GM06990 (cell line): ENCODE results near the gene CTAGE1.

Experiments
- DNase-seq: peaks from one replicate; pipeline ENCODE4 v3.0.0-alpha.2; 2011; ENCODE audit not compliant: insufficient read length; ENCODE audit errors: extremely low read depth
- H3K27me3 ChIP-seq: replicated peaks from 2 replicates; pipeline ENCODE4 v1.6.0; 2011; ENCODE audit warnings: low read length; ENCODE audit not compliant: control insufficient read depth, insufficient read depth
- H3K36me3 ChIP-seq: 2 replicates; pipeline ENCODE4 v1.5.1; 2011; ENCODE audit warnings: low read length; ENCODE audit not compliant: control insufficient read depth, insufficient read depth
- H3K4me3 ChIP-seq: replicated peaks from 2 replicates; pipeline ENCODE4 v1.5.1; 2011; ENCODE audit warnings: low read depth, mild to moderate bottlenecking, control low read depth, low read length
- CTCF ChIP-seq: IDR thresholded peaks from 2 replicates; pipeline ENCODE4 v1.5.1; 2011; ENCODE audit warnings: low read length, control low read depth, mild to moderate bottlenecking, inconsistent platforms; ENCODE audit not compliant: insufficient read depth, poor library complexity, severe bottlenecking

CTAGE1 gene

GRCh38 chr18:22433956-22434355 is 16.2 kb upstream of the CTAGE1 start:
- TF ChIP-seq CTCF, result no peak
- H3K27me3 ChIP-seq, result no peaks in the 10 kb centered on the region; the same call in 1 of the 2 replicates
- no peaks in the 10 kb centered on the region for H3K36me3 ChIP-seq
- no peak for DNase-seq
- H3K4me3 ChIP-seq, result no peak overlapping the region

- TF ChIP-seq CTCF, result no peak
- Histone ChIP-seq H3K4me3 (no peak overlapping the region), H3K36me3 (no peaks in the 10 kb centered on the region), H3K27me3 (no peaks in the 10 kb centered on the region; the same call in 1 of the 2 replicates)
- DNase-seq, result no peak
Measured at GRCh38 chr18:22432657-22433137, 15.0 kb upstream of the CTAGE1 start.

DNA sequence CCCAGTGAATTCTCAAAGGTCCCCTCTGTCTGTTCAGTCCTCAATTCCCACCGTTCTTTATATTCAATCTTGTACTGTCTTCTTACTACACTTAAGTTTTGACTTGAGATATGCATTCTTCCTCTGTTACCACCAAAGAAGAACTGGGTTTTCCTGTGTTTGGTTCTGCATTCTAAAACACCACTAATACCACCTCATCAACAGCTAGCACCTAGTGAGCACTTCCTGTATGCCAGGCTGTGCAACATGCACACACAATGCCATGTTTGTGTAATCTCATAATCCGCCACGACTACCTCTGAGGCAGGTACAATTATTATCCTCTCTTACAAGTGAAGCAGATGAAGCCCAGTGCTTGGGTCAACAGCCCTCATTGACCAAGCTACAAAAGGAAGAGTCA is 11.8 kb upstream of the CTAGE1 start:
- DNase-seq, result no peak
- H3K4me3 ChIP-seq, result no peak overlapping the region
- no peak for TF ChIP-seq CTCF
- H3K27me3 ChIP-seq, result no peaks in the 10 kb centered on the region; the same call in 1 of the 2 replicates
- no peaks in the 10 kb centered on the region for H3K36me3 ChIP-seq

- no peaks in the 10 kb centered on the region; the same call in 1 of the 2 replicates for H3K27me3 ChIP-seq
Measured at GRCh38 chr18:22428672-22429071, 11.0 kb upstream of the CTAGE1 start.

DNA sequence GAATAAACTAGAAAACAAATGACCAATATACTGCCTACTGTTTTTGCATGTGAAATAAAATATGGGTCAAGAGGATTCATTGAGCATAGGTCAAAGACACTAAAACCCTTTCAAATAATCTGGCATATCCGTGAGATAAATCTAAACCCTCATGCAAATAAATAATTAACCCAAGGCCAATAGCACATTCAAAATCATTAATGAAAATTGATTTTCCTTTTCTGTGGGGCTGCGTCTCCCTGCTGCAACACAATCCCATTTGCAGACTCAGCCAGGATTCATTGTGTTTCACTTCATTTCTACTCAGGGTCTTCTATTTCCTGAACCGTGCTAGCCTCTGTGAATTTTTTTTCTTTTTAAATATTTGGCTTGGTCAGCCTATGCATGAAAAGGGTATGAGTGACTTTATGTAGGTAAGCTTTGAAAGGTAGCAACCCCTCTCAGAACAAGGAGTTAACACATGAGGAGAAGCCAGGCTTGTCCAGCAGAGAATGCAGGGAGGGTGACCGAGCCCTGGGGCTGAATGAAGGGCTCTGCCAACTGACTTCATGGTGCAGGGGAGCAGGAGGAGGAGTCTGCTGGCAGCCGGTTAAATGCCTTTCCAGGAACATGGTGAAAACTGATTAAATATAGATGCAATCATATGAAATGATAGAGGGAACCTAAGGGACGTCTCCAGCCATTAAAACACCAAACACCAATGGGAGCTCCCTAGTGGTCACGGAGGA is 10.3 kb upstream of the CTAGE1 start:
- H3K36me3 ChIP-seq, result no peaks in the 10 kb centered on the region
- no peak for DNase-seq
- no peak overlapping the region for H3K4me3 ChIP-seq
- TF ChIP-seq CTCF, result no peak
- H3K27me3 ChIP-seq, result no peaks in the 10 kb centered on the region; the same call in 1 of the 2 replicates

More at GRCh38 chr18:22428672-22429071, 11.0 kb upstream of the CTAGE1 start:
- DNase-seq, result no peak
- Histone ChIP-seq H3K36me3 (no peaks in the 10 kb centered on the region), H3K4me3 (no peak overlapping the region)
- no peak for TF ChIP-seq CTCF
